ENCODE results near the gene EPHB2. TPM values are rescaled to one million over a fixed set of nuclear protein-coding genes. Genes with fewer than 3 reads are reported as not detected.

Gene EPHB2
- total RNA-seq, 1 experiment from 2014 or later: 0.79 TPM

GRCh38 chr1:22681556-22682276, 28.9 kb upstream of the EPHB2 start:
- DNase-seq (ENCODE audit: unreplicated experiment): no peak
- no peak for TF ChIP-seq CTCF (IDR thresholded peaks at IDR 0.05; ENCODE audit: unreplicated experiment)
- no TSS peak for BruUV-seq (replicated peaks)
- Mint-ChIP-seq H3K4me3 (ENCODE audit: unreplicated experiment) (no peak overlapping the region), H3K36me3 (ENCODE audit: insufficient read depth, unreplicated experiment) (no peaks in the 10 kb centered on the region), H3K9me3 (ENCODE audit: unreplicated experiment) (no peaks in the 10 kb centered on the region), H3K27me3 (ENCODE audit: insufficient read depth, unreplicated experiment) (peaks cover 30% of the 10 kb centered on the region), H3K27ac (ENCODE audit: low read depth, unreplicated experiment) (no peak overlapping the region), H3K4me1 (ENCODE audit: insufficient read depth, unreplicated experiment) (no peaks in the 10 kb centered on the region)
- intact Hi-C loops (cut with micrococcal nuclease): no loop called here
- ChIA-PET CTCF (no interaction called here), POLR2A (no interaction called here)

DNA sequence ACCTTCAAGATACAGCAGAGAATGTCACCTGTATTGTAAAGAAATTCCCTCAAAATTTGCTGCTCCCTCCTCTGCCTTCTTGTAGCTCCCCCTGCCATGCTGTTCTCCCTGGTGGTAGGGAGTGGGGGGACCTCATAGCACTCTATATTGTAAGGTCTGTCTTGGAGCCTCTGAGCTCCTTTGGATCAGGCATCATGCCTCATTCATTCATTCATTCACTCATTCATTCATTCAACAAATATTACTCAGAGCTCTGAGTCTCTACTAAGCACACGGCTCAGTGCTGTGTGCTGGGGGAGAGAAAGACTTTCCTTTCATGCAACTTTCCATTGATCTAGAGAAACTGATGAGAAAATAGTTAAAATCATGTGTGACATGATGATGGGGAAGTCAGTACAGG, 27.1 kb upstream of the EPHB2 start:
- Mint-ChIP-seq H3K27me3 (ENCODE audit: insufficient read depth, unreplicated experiment) (peaks cover 30% of the 10 kb centered on the region), H3K4me3 (ENCODE audit: unreplicated experiment) (no peak overlapping the region), H3K4me1 (ENCODE audit: insufficient read depth, unreplicated experiment) (no peaks in the 10 kb centered on the region), H3K9me3 (ENCODE audit: unreplicated experiment) (no peaks in the 10 kb centered on the region), H3K27ac (ENCODE audit: low read depth, unreplicated experiment) (no peak overlapping the region), H3K36me3 (ENCODE audit: insufficient read depth, unreplicated experiment) (no peaks in the 10 kb centered on the region)
- POLR2A ChIA-PET: no interaction called here
- DNase-seq (ENCODE audit: unreplicated experiment): no peak
- BruUV-seq (replicated peaks): no TSS peak
- intact Hi-C loops (cut with micrococcal nuclease): no loop called here
- TF ChIP-seq CTCF (IDR thresholded peaks at IDR 0.05; ENCODE audit: unreplicated experiment): no peak
- CTCF ChIA-PET: interaction anchor here (0.7 to 2.2 kb wide), 3 partner anchors 9 to 297 kb away, joined by 3 to 6 read pairs (median 3); no protein-coding TSS in a partner anchor

GRCh38 chr1:22685591-22686059, 25.0 kb upstream of the EPHB2 start:
- H3K4me3 Mint-ChIP-seq (ENCODE audit: unreplicated experiment): no peak overlapping the region
- no peak for TF ChIP-seq CTCF (IDR thresholded peaks at IDR 0.05; ENCODE audit: unreplicated experiment)
- CTCF ChIA-PET: interaction anchor here (1.1 kb wide), 1 partner anchor 203 kb away, joined by 3 read pairs; no protein-coding TSS in a partner anchor
- H3K4me1 Mint-ChIP-seq (ENCODE audit: insufficient read depth, unreplicated experiment): peaks cover 6% of the 10 kb centered on the region
- no peak for DNase-seq (ENCODE audit: unreplicated experiment)
- peaks cover 30% of the 10 kb centered on the region for H3K27me3 Mint-ChIP-seq (ENCODE audit: insufficient read depth, unreplicated experiment)
- no peak overlapping the region for H3K27ac Mint-ChIP-seq (ENCODE audit: low read depth, unreplicated experiment)
- no TSS peak for BruUV-seq (replicated peaks)
- H3K9me3 Mint-ChIP-seq (ENCODE audit: unreplicated experiment): no peaks in the 10 kb centered on the region
- intact Hi-C loops (cut with micrococcal nuclease): no loop called here
- H3K36me3 Mint-ChIP-seq (ENCODE audit: insufficient read depth, unreplicated experiment): no peaks in the 10 kb centered on the region
- POLR2A ChIA-PET: no interaction called here

- Mint-ChIP-seq H3K27ac (ENCODE audit: low read depth, unreplicated experiment) (no peak overlapping the region), H3K9me3 (ENCODE audit: unreplicated experiment) (no peaks in the 10 kb centered on the region), H3K27me3 (ENCODE audit: insufficient read depth, unreplicated experiment) (peaks cover 30% of the 10 kb centered on the region), H3K36me3 (ENCODE audit: insufficient read depth, unreplicated experiment) (no peaks in the 10 kb centered on the region), H3K4me1 (ENCODE audit: insufficient read depth, unreplicated experiment) (peaks cover 6% of the 10 kb centered on the region), H3K4me3 (ENCODE audit: unreplicated experiment) (no peak overlapping the region)
- no peak for TF ChIP-seq CTCF (IDR thresholded peaks at IDR 0.05; ENCODE audit: unreplicated experiment)
- ChIA-PET CTCF (interaction anchor here (2.6 kb wide), 1 partner anchor 18 kb away, joined by 6 read pairs; no protein-coding TSS in a partner anchor), POLR2A (no interaction called here)
- BruUV-seq (replicated peaks): no TSS peak
- DNase-seq (ENCODE audit: unreplicated experiment): no peak
- intact Hi-C loops (cut with micrococcal nuclease): no loop called here
Observed at GRCh38 chr1:22687191-22687590, 23.4 kb upstream of the EPHB2 start.

Data from MCF 10A (cell line).